HS-27A (cell line): Measurements from ENCODE around the gene EIF3I.

Experiments used
- DNase-seq: peaks from one replicate; pipeline ENCODE4 v3.0.0-alpha.2; 2012; ENCODE audit warnings: low read depth, missing footprints

The EIF3I gene

GRCh38 chr1:32198237-32199042, 23.8 kb upstream of the EIF3I start:
- DNase-seq: no peak

- DNase-seq: no peak
These were observed 23.0 kb upstream of the EIF3I start for GRCh38 chr1:32199043-32199716.

- no peak for DNase-seq
These were observed 22.5 kb upstream of the EIF3I start for GRCh38 chr1:32199717-32200072.

DNA sequence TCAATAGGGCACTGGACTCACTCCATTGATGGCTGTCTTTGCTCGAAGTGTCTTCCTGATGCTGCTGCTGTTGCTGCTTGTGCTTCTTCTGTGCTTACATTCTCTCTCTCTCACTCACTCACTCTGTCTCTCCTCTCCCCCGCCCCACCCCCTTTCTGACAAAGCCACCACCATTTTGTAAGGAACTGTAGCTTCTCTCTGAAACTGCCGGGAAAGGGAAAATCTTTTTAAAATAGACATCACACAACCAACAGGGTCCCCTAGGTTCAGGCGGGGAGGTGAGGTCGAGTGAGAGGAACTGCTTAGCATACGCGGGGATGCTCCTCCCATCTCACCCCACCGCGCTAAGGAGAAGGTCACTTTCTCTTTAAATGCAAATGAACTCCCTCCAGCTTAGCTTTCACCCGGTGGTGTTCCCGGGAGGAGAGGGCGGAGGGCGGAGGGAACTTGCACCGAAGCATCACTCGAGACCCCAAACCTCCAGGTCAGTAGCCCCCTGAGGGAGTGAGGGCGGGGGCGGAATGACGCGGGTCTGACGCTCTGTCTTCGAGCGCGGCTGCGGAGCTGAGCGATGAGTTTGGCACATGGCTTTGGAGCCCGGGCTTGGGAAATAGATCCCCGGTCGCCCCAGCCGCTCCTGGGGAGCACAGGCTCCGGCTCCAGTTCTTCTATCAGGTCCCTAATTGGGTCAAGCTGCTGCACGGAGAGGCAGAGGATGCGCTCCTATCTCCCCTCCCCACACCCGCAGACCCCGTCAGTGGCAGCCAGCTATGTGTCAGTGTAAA, 21.8 kb upstream of the EIF3I start, which contains the start of gene CCDC28B:
CCDC28B (plus strand) TSS at position 370 of the 785 bp plus-strand sequence. CDS start 1,341 bp downstream, outside the sequence.
- peak; percentile 45 for DNase-seq

DNA sequence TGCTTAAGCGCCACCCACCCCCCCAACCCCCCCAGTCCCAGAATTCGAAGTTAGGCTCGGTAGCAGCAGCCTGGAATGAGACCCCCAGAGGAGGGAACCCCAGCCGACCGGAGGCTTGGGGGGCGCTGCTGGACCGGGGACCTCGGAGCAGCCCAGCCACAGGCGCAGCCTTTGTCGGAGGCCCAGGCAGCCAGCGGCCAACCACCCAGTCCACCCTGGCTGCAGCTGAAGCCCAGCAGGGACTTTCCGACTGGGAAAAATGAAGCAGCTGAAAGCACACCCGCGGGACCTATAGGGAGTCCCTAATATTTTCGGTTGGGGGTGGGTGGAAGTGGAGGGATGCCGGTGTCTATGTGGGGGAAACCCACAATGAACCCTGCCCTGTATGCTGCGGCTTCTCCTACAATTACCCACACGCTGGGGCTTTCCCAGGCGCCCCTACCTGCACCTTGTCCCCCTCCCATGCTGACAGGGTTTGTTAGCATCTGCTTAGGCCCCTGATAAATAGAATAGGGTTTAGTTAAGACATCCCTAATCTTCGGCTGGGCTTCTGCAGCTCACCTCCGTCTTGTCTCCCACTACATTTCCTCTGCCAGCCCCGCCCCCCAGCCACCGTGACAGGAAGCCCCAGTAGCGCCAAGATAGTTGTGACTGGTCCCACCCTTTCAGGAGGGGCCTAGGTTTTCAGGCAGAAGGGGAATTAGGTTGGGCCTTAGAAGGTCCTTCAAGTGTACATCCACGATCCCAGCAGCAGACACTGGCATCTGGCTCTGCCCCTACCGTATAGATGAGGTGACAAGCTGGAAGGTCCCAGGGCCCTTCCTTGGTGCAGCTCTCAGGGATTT, 21.0 kb upstream of the EIF3I start:
- DNase-seq: no peak

DNA sequence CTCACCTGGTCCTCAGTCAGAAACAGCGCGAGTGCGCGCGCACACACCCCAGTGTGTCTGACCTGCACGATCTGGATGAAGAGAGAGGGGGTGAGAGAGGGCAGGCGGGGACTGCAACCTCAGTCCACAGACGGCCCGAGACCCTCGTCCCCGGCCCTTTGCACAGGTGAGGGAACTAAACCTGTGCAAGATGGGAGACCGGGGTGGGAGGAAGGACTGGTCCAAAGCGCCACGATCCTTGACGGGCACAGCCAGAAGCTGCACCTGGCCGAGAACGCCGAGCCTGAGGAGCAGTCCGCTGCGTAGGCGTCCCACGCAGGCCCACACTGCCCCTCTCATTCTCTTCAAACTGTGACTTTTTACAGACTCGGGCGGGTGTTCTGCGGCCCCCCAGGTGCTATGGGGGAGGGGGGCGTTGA, 17.3 kb upstream of the EIF3I start:
- DNase-seq: no peak

GRCh38 chr1:32205401-32206370, 16.5 kb upstream of the EIF3I start, which contains the start of gene IQCC:
Gene IQCC, plus strand, starts transcription at chr1:32205671. Its CDS starts 11 bp downstream, at chr1:32205682.
- peak; percentile 48 for DNase-seq

DNA sequence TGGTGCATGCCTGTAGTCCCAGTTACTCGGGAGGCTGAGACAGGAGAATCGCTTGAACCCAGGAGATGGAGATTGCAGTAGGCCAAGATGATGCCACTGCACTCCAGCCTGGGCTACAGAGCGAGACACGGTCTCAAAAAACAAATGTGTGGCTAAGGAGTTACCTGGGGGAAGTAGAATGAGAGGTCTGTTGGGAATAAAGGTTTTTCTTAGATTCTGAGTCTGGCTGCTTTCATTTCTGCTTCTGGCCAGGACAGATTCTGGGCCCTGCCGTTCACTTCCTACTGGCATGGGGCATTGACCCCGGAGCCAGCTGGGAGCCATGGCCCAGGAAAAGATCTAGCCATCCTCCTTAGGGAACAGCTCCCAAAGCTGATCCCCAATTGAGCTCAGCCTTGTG, 13.7 kb upstream of the EIF3I start:
- no peak for DNase-seq

GRCh38 chr1:32208891-32209328, 13.3 kb upstream of the EIF3I start, which contains the start of gene DCDC2B:
Gene DCDC2B, plus strand, starts transcription at chr1:32209089. Its CDS starts 5 bp downstream, at chr1:32209094.
- DNase-seq: peak; percentile 31

- DNase-seq: no peak
These were observed 6.4 kb upstream of the EIF3I start for GRCh38 chr1:32215629-32216480.

DNA sequence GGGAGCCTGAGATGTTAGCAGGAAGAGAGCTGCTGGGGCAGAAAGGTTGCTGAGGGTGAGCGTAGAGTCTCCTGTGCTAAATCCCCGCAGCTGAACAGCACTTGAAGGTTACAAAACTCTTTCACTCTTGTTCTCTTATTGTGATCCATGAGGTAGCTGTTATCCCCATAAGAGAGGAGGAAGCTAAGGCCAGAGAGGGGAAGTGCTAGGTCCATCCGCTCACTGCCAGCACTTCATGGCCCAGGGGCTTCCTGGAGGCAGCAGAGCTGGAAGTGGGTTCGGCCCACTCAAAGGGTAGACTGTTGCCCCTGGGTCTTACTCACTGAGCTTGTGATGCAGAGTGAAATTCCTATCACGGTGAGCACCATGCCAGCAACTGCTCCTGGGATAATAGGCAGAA, 5.6 kb upstream of the EIF3I start:
- DNase-seq: no peak

- DNase-seq: no peak
These were observed 3.2 kb upstream of the EIF3I start for GRCh38 chr1:32219022-32219421.

DNA sequence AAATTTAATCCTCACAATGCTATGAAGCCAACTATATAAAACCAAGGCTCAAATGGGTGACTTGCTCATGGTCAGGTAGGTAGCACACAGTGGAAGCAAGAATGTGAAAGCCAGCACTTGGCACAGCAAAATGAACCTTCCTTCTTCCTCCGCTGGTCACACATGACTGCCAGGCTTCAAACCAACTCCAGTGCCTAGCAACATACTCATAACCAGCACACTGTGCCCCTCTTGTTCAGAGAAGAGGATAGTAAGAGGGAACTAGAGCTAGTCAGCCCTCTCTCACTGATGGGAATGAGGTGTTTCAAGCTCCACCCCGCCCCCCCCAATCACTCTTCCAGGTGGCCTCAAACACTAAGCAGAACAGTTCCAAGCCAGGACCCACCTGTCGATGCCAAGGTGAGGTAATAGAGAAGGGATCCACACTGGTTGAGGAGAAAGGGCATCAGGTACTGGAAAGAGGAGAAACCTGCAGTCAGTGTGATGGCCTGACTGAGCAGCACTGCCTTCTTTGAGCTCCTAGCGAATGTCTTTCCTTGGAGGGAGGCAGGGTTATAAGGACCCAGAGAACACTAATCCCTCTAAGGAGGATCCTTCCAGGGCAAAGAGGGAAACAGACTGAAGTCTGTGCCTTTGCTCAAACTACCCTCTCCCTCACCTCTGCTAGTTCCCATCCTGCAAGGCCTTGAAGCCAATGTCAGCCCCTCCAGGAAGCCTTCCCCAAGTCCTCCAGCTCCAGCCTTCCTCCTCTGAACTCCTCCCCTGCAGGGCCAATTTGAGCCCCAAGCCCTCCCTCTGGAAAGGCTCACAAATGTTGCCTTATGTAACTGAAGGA, 1.2 kb upstream of the EIF3I start:
- no peak for DNase-seq

- no peak for DNase-seq
These were observed 627 bp upstream of the EIF3I start for GRCh38 chr1:32221581-32221979.

DNA sequence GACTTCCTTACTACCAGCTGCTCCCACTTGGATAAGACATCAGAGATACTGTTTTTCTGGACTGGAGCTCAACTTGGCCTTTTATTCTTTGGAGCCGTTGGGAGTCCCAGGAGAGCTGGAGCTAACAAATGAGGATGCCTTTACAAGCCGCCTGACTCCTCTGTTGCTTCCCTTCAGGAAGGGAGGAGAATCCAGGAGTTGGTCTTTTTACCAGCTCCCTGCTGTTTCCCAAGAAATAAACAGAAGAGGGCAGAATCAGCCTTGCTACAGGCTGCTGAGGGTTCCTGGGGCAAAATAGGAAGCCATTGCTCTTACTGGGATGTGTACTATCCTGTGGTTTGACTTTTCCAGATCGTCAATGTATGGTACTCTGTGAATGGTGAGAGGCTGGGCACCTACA, 1.5 kb downstream of the EIF3I start:
- no peak for DNase-seq

GRCh38 chr1:32224285-32224684, 2.1 kb downstream of the EIF3I start:
- DNase-seq: no peak

DNA sequence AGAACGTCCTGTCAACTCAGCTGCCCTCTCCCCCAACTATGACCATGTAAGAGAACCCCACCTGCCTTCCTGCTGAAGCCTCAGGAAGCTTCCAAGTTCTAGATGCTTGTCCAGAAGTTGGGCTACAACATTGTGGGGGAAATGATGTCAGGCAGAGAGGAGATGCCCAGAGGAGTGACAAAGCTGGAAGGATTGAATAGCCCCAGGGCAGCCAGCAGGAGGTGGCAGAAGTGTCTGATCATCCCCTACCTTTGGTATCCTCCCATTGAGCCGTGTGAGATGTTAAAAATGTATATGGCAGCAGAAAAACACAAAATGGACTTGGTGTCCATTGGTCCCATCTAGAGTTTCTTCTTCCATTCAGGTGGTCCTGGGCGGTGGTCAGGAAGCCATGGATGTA, 6.6 kb downstream of the EIF3I start:
- no peak for DNase-seq

- no peak for DNase-seq
These were observed 9.7 kb downstream of the EIF3I start for GRCh38 chr1:32231843-32232432.
